NB4 (cell line): ENCODE data around the gene MBOAT1.

Source experiments
- DNase-seq: peaks from one replicate; pipeline ENCODE4 v3.0.0; 2010; ENCODE audit warnings: low read depth
- H3K4me3 ChIP-seq: one replicate; pipeline ENCODE4 v1.5.1; 2011; ENCODE audit warnings: mild to moderate bottlenecking, low read depth, low read length, moderate library complexity
- MYC ChIP-seq: IDR thresholded peaks from 2 replicates; pipeline ENCODE4 v1.6.1; 2011; ENCODE audit warnings: low read depth, low read length
- POLR2A ChIP-seq: IDR thresholded peaks from 2 replicates; pipeline ENCODE4 v1.6.1; 2011; ENCODE audit warnings: mild to moderate bottlenecking; ENCODE audit not compliant: insufficient read length; ENCODE audit errors: extremely low read depth
- TF ChIP-seq, protein P1 (sequence below): IDR thresholded peaks from one replicate; pipeline ENCODE4 v1.5.1; 2012; ENCODE audit warnings: low read depth, low read length
- TF ChIP-seq, protein P2 (sequence below): IDR thresholded peaks from 2 replicates; pipeline ENCODE4 v1.6.1; 2011; ENCODE audit warnings: low read depth, low read length

The MBOAT1 gene

DNA sequence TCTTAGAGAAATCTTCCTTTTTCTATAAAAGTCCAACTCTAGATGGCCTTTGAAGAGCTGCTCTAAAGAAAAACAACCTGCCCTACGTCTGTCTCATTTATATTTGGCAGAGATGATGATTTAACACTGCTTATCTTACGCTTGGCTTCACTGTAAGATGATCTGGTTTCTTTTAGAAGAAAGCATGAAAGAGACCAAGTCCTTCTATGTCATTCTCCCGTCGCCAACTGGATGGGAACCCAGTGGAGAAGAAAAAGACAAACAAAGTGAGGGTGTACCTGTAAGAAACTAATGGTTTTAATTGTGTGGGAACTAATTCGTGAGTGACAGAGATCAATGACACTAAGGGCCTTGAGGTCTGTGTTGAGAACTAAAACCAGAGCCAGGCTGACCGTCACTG lies 92.8 kb downstream of the MBOAT1 start:
- no peak for TF ChIP-seq POLR2A
- TF ChIP-seq, protein P1, sequence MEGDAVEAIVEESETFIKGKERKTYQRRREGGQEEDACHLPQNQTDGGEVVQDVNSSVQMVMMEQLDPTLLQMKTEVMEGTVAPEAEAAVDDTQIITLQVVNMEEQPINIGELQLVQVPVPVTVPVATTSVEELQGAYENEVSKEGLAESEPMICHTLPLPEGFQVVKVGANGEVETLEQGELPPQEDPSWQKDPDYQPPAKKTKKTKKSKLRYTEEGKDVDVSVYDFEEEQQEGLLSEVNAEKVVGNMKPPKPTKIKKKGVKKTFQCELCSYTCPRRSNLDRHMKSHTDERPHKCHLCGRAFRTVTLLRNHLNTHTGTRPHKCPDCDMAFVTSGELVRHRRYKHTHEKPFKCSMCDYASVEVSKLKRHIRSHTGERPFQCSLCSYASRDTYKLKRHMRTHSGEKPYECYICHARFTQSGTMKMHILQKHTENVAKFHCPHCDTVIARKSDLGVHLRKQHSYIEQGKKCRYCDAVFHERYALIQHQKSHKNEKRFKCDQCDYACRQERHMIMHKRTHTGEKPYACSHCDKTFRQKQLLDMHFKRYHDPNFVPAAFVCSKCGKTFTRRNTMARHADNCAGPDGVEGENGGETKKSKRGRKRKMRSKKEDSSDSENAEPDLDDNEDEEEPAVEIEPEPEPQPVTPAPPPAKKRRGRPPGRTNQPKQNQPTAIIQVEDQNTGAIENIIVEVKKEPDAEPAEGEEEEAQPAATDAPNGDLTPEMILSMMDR = no peak
- TF ChIP-seq MYC = no peak
- TF ChIP-seq, protein P2, sequence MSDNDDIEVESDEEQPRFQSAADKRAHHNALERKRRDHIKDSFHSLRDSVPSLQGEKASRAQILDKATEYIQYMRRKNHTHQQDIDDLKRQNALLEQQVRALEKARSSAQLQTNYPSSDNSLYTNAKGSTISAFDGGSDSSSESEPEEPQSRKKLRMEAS = no peak
- DNase-seq = no peak
- no peak overlapping the region for H3K4me3 ChIP-seq

DNA sequence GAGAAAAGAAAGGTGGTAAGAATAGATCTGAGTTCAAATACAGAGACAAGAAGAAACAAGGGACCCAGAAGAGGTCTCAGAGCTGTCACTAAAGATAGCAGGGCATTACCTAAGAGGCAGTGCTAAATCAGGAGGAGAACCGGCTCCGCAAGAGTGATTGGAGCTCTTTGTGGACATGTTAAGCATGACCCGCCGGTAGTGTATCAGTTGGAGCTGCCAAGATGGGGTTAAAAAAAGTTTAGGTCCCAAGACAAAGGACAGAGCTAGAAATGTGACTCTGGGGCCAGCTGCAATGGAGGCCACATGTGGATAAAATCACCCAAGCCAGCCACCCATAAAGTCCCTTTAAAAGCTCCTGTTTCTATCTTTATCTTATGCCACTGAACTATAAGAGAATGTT lies 93.4 kb downstream of the MBOAT1 start:
- TF ChIP-seq, protein P1 = no peak
- TF ChIP-seq, protein P2 = no peak
- TF ChIP-seq POLR2A (no peak), MYC (no peak)
- no peak for DNase-seq
- H3K4me3 ChIP-seq = no peak overlapping the region

DNA sequence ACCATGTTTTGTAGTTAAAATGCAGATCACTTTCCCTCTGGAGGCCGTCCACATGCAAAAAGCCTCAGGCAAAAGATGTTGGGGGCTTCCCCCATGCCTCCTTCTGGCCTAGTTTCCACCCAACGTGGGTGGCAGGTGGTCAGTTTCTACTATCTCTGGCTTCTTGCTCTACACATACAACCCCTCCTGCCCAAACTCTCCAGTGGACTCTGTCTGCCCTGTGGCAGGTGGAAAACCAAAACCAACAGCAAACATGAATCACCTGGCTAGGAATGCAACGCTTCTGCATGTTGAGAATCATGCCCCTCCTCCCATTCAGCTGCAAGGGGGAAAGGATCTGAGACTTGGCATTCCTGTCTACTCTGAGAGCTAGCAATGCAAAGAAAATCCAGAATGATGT lies 94.8 kb downstream of the MBOAT1 start:
- no peak overlapping the region for H3K4me3 ChIP-seq
- DNase-seq = no peak
- TF ChIP-seq MYC (no peak), POLR2A (no peak)
- TF ChIP-seq, protein P2 = no peak

DNA sequence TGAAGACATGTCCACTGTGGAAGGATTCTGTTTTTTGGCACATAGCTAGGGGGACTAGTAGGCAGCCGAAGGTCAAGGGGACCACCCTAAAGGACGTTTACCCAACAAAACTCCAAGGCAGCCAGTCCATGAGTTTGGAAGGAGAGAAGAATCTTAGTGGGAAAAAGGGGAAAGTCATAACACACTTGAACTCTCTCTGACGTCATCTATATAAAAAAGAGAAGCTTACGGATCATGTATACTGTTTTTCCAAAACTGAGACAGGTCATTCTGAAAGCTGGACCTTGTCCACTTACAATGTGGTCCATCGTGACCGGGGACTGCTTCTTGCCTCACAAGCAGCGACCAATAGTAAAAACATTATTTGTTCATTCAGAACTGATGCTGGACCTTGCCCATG lies 95.5 kb downstream of the MBOAT1 start:
- no peak overlapping the region for H3K4me3 ChIP-seq
- TF ChIP-seq POLR2A (no peak), MYC (no peak)
- TF ChIP-seq, protein P2 = no peak
- TF ChIP-seq, protein P1 = no peak
- no peak for DNase-seq

DNA sequence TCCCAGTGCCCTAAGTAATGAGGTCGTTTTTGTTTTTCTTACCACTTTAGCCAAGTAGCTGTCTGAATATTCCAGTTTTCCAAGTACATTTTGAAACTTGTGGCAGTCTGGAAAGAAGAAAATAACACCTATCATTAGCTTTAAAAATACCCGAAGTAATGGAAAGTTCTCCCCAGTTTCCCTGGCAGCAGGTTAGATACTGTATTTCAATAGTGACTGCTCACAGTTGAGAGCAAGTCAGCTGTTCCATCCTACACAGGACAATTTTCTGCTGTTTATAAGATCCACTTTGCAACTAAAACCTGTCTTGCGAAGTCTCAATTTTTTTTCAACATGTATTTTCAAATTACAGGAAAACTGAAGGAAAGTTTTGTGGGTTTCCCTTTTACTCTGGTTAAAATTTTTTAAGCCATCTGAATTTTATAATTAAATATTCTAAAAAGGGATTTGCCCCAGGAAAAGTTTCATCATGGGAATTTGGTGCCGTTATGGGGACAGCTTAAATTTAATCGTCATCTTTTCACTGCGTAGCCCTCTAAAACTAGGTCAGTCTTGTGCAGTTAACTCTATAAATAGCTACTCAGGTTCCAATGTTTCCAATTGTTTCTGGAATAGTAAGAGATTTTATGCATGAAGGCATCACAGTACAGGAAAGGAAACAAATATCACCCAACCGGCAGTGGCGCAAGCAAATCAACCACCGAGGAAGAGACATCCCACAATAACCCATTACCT lies 96.9 kb downstream of the MBOAT1 start:
- DNase-seq = no peak
- no peak overlapping the region for H3K4me3 ChIP-seq
- TF ChIP-seq, protein P1 = no peak
- TF ChIP-seq, protein P2 = no peak
- TF ChIP-seq POLR2A (no peak), MYC (no peak)

DNA sequence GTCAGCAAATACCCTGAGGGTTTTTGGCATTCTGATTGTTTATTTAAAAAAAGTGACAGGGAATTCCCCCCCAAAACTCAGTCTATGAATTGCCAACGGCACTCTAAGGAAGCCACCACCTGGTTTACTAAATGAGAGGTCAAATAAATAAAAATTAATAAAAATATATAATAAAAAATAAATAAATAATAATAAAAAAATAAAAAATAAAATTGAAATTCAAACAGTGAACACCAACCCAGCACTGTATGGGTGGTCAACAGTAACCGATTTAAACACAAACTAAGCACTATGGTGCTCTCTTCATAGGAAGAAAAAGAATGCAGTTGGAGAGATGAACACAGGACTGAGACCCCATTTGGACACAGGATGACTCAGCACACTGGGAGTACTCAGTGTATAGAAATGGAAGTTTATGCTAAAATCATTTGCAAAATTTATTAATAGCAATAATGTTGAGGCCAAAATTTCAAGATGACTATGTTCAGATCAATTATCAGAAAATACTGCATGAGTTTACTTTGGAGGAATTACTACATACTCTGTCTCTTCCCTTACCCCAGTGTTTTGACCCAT lies 98.5 kb downstream of the MBOAT1 start:
- no peak for DNase-seq

More for the DNA sequence above, 98.5 kb downstream of the MBOAT1 start:
- TF ChIP-seq MYC = no peak
- TF ChIP-seq, protein P2 = no peak
- no peak overlapping the region for H3K4me3 ChIP-seq
